ENCODE data around the gene NKAIN2.

Gene NKAIN2

GRCh38 chr6:124073820-124074587 is 270.3 kb downstream of the NKAIN2 start (continued):
- TF ChIP-seq, protein P1, sequence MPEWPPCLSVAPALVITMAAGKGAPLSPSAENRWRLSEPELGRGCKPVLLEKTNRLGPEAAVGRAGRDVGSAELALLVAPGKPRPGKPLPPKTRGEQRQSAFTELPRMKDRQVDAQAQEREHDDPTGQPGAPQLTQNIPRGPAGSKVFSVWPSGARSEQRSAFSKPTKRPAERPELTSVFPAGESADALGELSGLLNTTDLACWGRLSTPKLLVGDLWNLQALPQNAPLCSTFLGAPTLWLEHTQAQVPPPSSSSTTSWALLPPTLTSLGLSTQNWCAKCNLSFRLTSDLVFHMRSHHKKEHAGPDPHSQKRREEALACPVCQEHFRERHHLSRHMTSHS (tag by site-specific recombination; IDR thresholded peaks at IDR 0.05): no peak
- TF ChIP-seq, protein P2, sequence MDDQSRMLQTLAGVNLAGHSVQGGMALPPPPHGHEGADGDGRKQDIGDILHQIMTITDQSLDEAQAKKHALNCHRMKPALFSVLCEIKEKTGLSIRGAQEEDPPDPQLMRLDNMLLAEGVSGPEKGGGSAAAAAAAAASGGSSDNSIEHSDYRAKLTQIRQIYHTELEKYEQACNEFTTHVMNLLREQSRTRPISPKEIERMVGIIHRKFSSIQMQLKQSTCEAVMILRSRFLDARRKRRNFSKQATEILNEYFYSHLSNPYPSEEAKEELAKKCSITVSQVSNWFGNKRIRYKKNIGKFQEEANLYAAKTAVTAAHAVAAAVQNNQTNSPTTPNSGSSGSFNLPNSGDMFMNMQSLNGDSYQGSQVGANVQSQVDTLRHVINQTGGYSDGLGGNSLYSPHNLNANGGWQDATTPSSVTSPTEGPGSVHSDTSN (CRISPR knock-in tag; IDR thresholded peaks at IDR 0.05): no peak
- TF ChIP-seq PRDM10 (tag by site-specific recombination; IDR thresholded peaks at IDR 0.05) (peak; percentile 52; the same call in 1 of the 2 replicates), ZNF792 (tag by site-specific recombination; IDR thresholded peaks at IDR 0.05) (no peak), ZNF335 (tag by site-specific recombination; conservative IDR thresholded peaks at IDR 0.05) (peak; percentile 86), ZNF302 (tag by site-specific recombination; IDR thresholded peaks at IDR 0.05; ENCODE audit: low read depth) (no peak), ZIC2 (tag by site-specific recombination; IDR thresholded peaks at IDR 0.05) (peak; percentile 28; the same call in 1 of the 2 replicates), KLF16 (tag by site-specific recombination; IDR thresholded peaks at IDR 0.05) (no peak), ZNF510 (tag by site-specific recombination; IDR thresholded peaks at IDR 0.05; ENCODE audit: insufficient replicate concordance) (no peak), ZNF518A (tag by site-specific recombination; conservative IDR thresholded peaks at IDR 0.05; ENCODE audit: low read depth) (no peak), ZNF18 (tag by site-specific recombination; IDR thresholded peaks at IDR 0.05) (no peak), PRDM6 (tag by site-specific recombination; IDR thresholded peaks at IDR 0.05) (peak; percentile 75), FEZF1 (tag by site-specific recombination; IDR thresholded peaks at IDR 0.05) (0 out of 2 replicates have a peak, but pooled peaks have one; percentile 4), ZNF2 (tag by site-specific recombination; IDR thresholded peaks at IDR 0.05) (peak; percentile 14; the same call in 1 of the 2 replicates), ZNF404 (tag by site-specific recombination; IDR thresholded peaks at IDR 0.05) (no peak)
- TF ChIP-seq, protein P3, sequence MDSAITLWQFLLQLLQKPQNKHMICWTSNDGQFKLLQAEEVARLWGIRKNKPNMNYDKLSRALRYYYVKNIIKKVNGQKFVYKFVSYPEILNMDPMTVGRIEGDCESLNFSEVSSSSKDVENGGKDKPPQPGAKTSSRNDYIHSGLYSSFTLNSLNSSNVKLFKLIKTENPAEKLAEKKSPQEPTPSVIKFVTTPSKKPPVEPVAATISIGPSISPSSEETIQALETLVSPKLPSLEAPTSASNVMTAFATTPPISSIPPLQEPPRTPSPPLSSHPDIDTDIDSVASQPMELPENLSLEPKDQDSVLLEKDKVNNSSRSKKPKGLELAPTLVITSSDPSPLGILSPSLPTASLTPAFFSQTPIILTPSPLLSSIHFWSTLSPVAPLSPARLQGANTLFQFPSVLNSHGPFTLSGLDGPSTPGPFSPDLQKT (IDR thresholded peaks at IDR 0.05; ENCODE audit: borderline replicate concordance, low read depth, low read length): no peak
